HG02970 (cell line): ENCODE measurements around the gene PSMD14.
"Not testable (repeated sequence)": the region's sequence is repeated elsewhere in the genome, so short reads cannot be mapped to it uniquely, and the experiment has no call there.

ENCODE experiments used
- ATAC-seq: cut with Tn5 transposase; IDR thresholded peaks from one replicate; pipeline ENCODE4 v1.9.1; 2021; ENCODE audit warnings: mild to moderate bottlenecking, moderate library complexity, moderate number of reproducible peaks; ENCODE audit not compliant: unreplicated experiment, low FRiP score

Gene PSMD14

GRCh38 chr2:161332371-161332967 is 24.2 kb downstream of the PSMD14 start:
- no peak for ATAC-seq

- ATAC-seq, result no peak
Observed at GRCh38 chr2:161335626-161336025, 27.4 kb downstream of the PSMD14 start.

- no peak for ATAC-seq
Observed at GRCh38 chr2:161337247-161337646, 29.0 kb downstream of the PSMD14 start.

DNA sequence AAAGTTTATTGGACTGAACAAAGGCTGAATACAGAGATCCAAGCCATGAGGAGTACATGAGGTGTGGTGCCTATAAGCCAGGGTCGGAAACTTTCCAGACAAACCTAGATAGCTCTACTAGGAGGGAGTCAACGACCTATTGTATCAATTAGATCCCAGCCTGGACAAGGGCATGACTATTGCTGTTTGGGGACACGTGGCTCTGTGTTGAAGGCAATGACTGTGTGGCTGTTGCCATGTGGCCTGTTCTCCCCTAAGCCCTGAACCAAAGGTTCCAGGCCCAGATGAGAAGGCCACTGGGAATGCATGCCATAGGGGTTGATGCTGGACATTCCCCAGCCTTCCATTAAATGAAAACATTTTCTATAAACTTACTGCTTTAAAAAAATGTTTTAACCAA is 31.3 kb downstream of the PSMD14 start:
- ATAC-seq, result not testable (repeated sequence)

DNA sequence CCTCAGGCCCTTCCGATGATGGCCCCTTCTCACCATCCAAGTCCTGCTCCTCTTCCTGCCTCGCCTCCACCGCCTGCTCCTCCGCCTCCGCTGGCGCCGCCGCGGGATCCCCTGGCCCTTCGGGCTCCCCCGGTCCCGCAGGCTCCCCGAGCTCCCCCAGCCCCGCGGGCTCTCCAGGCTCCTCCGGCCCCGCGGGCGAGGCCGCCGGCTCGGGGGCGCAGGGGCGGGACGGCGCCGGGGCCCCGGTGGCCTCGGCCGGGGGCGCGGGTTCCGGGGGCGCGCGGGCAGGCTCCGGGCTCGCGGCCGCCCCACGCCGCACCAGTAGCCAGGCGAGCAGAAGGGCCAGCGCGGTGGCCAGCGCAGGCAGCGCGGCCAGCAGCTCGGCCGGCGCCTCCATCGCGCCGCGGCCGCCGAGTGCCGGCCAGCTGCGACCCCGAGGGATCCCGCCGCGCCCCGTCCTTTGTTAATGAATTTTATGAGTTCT is 32.7 kb downstream of the PSMD14 start:
- not testable (repeated sequence) for ATAC-seq

DNA sequence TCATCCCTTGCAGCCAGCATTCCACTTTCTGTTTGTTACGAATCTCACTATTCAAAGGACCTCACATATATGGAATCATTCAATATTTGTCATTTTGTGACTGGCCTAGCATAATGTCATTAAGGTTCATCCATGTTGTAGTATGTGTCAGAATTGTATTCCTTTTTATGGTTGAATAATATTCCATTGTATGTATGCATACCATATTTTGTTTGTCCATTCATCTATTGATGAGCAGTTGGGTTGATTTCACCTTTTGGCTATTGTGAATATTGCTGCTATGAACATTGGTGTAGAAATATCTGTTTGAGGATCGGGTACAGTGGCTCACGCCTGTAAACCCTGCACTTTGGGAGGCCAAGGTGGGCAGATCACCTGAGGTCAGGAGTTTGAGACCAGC is 35.0 kb downstream of the PSMD14 start:
- ATAC-seq, result no peak

- no peak for ATAC-seq
Observed at GRCh38 chr2:161344692-161345091, 36.5 kb downstream of the PSMD14 start.

DNA sequence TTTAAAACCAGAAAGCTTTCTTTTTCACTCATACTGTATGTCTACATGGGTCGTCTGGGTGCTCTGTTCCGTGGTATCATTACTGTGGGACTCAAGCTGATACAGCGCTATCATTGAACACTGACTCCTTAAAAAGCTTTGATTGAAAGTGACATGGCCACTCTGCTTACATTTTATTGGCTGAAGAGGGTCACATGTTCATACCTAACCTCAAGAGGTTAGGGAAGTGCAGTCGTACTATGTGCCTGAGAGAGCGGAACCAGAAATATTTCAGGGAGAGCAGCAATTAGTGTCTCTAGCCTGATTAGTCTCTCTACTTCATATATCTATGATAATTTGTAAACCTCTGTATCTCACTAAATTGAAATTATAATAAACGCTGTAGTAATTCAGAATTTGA is 43.5 kb downstream of the PSMD14 start:
- ATAC-seq, result no peak

- ATAC-seq, result no peak
Observed at GRCh38 chr2:161352719-161353118, 44.5 kb downstream of the PSMD14 start.

DNA sequence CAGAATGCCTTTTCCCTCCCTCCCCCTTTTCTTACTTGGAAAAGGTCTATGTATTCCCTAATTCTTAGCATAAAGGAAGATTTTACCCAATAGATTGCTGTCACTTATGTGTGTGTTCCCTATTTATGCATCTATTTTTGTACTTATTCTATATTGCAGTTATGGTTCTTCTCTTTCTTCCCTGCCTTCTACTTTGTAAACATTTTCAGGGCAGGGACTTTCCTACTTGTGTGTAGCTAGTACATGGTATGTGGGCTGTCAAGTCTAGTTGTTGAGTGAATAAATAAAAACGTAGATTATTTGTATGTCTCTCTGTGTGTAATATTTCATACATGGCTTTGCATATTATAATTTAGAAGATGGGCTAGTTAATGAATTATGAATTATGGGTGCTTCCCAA is 45.3 kb downstream of the PSMD14 start:
- no peak for ATAC-seq

DNA sequence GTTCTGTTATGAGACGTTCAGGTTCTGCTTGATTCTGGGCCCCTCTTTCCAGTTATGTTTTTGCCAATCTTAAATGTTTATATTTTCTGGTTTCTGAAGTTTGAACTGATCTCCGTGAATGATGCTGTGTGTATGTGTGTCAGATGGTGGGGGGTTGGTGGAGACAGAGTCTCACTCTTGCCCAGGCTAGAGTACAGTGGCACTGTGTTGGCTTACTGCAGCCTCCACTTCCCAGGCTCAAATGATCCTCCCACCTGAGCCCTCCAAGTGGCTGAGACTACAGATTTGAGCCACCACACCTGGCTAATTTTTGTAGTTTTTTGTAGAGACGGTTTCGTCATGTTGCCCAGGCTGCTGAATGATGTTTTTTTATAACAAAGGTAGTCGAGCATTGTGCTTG is 45.9 kb downstream of the PSMD14 start:
- ATAC-seq, result no peak

DNA sequence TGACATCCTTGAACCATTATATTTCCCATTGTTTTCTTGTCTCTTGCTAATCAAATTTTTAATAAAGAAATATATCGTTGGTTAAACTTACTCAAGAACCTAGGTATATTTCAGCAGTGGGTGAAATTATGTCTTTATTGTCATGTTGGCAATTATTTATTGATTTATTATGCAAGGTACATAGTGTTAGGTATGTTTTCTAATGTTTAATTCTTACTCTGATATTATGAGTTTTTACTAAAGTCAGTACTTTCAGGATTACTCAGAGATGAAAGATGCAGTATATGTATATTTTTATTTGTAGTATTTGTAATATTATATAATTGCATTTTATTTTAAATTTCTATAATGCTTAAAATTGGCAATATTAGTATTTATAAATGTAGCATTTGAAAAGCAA is 46.9 kb downstream of the PSMD14 start:
- ATAC-seq, result no peak

- ATAC-seq, result no peak
Observed at GRCh38 chr2:161355983-161356382, 47.8 kb downstream of the PSMD14 start.

GRCh38 chr2:161357097-161357496 is 48.9 kb downstream of the PSMD14 start:
- no peak for ATAC-seq

- ATAC-seq, result no peak
Observed at GRCh38 chr2:161358838-161359237, 50.6 kb downstream of the PSMD14 start.

DNA sequence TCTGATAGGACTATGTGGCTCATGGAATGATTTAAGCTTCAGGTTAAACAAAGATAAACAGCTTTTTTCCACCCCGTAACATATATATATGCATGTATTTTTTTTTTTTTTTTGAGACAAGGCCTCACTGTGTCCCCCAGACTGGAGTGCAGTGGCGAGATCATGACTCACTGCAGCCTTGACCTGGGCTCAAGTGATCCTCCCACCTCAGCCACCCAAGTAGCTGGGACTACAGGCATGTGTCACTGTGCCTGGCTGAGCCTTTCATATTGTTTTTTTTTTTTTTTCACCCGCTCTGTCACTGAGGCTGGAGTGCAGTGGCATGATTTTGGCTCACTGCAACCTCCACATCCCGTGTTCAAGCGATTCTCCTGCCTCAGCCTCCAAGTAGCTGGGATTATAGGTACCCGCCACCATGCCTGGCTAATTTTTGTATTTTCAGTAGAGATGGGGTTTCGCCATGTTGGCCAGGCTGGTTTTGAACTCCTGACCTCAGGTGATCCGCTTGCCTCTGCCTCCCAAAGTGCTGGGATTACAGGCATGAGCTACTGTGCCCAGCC is 52.0 kb downstream of the PSMD14 start:
- not testable (repeated sequence) for ATAC-seq

DNA sequence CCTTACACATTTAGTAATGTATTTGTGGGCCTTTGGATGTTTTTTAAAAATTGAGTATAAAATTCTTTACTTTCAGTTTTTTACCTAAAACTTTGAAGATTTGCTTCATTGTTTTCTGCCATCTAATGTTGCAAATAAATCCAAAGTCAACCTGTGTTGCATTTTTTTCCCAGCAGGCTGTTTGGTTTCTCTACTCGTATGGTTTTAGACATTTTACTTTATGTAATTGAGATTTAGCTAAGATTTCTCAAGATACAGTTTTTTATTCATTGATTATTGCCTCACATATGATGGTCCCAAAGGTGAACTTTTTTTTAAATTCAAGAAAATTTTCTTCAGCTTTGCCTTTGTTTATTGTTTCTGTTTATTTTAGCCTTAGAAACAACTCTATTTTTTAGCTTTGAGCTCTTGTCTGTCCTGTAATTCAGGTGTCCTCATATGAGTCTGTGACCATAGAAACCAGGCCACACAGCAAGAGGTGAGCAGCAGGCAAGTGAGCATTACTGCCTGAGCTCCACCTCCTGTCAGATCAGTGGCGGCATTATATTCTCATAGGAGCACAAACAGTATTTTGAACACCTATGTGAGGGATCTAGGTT is 54.4 kb downstream of the PSMD14 start:
- ATAC-seq, result no peak

- no peak for ATAC-seq
Observed at GRCh38 chr2:161367675-161368074, 59.5 kb downstream of the PSMD14 start.

DNA sequence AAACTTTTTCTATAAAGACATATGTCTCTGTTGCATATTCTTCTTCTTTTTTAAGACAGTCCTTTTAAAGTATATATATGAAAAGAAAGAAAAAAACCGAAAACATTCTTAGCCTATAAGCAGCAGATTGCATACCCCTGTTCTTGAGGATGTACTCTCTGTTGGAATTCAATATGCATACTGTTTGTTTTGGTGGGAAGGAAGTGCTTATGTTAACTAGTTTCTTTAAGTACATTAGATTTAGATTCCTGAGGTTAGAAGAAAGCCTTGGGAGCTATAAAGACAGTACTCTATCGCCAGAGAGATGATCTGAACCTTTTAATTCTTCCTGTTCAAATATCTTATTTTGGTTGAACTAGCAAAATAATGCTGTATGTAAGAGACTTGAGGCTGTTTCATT is 61.1 kb downstream of the PSMD14 start:
- no peak for ATAC-seq

GRCh38 chr2:161370981-161371380 is 62.8 kb downstream of the PSMD14 start:
- ATAC-seq, result no peak

- no peak for ATAC-seq
Observed at GRCh38 chr2:161371869-161372268, 63.6 kb downstream of the PSMD14 start.

- ATAC-seq, result no peak
Observed at GRCh38 chr2:161373942-161374341, 65.7 kb downstream of the PSMD14 start.
